Stimulated activated CD8-positive, alpha-beta memory T cell treated with anti-CD3 and anti-CD28 coated beads, Interleukin-15, amount 100 ng/mL, for 4 hours (primary cell): ENCODE data around the gene UTF1.
"Not testable (repeated sequence)": the region's sequence is repeated elsewhere in the genome, so short reads cannot be mapped to it uniquely, and the experiment has no call there.

Experiments used
- DNase-seq, 2 donors: peaks; one replicate each; pipeline ENCODE4 v3.0.0-alpha.2; 2020; ENCODE audit warnings: low read depth in 2 of 2

UTF1 gene

DNA sequence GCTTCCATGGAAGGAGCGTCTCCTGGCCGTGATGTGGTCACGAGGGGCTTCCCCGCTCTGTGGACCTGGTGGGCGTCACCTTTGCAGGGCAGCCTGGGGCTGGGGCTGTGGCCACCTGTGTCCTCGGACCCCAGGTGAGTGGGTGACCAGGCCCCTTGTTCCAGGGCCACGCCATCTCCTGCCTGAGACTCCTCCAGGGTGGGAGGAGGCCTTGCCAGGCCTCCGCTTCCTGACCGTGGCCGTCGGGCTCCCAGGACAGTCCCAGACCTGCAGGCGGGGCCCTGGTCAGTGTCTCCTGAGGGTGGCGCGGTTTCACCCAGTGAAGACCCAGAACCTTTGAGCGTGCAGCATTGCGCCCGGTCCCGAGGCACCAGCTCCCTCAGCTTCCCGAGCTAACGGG, 20.4 kb upstream of the UTF1 start:
- no peak for DNase-seq

DNA sequence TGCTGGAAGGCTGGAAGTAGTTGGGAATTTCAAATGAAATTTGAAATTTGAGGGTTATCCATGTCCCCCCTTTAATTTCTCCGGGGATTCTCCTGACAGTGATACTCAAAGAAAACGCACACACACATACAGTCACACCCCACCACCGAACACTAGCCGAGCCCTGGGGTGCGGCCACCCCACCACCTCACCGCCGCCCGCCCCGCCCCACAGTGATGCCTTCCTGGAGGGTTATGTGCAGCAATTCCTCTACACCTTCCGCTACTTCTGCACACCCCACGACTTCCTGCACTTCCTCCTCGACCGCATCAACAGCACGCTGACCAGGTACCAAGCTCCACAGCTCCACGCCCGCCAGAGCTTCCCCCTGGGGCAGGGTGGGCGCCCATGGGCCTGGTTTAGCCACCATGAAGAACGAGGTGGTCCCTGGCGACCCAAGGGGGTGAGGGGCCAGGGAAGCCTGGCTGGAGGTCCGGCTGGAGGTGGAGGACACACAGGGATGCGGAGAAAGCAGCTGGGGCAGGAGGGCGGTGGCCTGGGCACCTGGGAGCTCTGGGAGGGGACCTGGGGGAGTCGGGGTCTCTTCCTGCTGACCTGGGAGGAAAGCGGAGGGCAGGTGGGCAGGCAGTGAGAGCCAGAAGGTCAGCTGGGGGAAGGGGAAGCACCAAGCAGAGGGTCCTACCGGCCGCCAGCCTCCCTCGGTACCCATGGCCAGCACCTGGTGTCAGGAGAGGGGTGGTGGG, 19.4 kb upstream of the UTF1 start:
- DNase-seq, result no peak

DNA sequence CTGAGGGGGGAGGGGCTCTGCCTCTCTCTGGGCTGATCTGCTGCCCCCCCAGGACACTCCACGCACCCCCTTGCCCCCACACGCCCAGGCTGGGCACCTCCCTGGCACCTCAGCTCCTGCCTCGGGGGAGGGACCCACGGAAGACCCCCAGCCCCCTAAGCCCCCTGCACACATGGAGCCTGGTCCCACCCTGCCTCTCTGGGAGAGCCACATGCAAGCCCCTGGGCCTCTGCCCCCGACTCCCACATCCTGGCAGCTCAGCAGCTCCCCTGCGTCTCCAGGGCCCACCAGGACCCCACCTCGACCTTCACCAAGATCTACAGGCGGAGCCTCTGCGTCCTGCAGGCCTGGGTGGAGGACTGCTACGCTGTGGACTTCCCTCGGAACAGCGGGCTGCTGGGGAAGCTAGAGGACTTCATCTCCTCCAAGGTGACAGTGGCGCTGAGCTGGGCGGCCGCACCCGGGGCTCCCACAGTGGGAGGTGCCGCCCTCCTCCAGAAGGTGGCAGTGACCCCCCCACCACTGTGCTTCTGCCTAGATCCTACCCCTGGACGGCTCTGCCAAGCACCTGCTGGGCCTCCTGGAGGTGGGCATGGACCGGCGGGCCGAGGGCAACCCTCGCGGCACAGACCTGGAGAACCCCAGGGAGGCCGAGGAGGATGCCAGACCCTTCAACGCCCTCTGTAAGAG, 18.7 kb upstream of the UTF1 start:
- DNase-seq, result no peak

DNA sequence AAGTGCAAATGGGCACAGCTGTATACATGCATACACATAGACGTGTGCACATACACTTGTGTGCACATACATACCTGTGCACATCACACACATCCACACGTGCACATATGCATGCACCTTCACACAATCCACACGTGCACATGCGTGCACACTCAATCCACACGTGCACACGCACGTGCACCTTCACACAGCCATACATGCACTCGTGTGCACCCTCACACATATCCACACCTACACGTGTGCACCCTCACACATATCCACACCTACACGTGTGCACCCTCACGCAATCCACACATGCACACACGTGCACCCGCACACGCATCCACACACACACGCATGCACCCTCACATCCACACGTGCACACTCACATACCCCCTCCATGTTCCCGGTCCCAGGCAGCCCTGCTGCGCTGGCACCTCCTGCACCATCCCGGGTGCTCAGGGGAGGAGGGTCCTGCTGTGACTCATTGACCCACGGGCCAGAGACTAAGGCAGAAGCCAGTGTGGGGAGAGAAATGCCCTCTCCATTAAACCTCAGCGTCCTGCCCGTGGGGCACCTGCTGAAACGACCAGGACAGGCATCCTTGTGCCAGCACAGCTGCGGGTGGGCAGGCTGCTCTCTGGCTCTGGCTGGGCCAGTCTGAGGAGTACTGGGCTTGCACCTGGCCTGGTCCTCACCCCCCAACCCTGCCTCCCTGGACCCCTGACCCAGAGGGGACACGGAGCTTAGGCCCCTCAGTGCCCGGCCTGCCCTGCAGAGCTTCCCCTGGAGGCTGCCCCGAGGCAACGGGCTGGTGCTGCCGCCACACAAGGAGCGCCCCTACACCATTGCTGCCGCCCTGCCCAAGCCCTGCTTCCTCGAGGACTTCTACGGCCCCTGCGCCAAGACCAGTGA, 17.8 kb upstream of the UTF1 start:
- no peak for DNase-seq

DNA sequence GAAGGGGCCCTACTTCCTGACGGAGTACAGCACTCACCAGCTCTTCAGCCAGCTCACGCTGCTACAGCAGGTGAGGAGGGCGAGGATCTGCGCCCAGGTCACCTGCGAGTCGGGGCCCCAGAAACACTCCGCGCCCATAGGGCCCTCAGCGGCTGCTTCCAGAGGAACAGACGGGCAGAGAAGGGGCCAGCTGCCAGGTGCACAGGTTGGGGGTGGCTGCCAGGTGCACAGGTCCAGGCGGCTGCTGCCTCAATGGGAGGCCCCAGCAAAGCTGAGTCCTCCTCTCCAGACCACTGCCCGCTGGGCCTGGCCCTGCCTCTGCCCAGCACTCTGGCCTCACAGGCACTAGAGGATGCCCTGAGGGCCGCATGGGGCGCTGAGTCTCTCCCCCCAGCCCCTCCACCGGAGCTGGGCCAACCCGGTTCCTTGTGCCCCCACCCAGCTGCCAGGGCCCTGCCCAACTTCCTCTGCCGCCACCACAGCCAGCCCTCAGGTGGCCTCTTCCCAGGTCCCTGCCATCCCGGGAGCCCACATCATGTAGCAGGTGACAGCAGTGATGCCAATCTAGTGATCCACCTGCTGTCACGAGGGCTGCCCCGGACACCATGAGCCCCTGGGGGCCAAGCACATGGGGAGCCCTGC, 17.0 kb upstream of the UTF1 start:
- DNase-seq, result no peak

DNA sequence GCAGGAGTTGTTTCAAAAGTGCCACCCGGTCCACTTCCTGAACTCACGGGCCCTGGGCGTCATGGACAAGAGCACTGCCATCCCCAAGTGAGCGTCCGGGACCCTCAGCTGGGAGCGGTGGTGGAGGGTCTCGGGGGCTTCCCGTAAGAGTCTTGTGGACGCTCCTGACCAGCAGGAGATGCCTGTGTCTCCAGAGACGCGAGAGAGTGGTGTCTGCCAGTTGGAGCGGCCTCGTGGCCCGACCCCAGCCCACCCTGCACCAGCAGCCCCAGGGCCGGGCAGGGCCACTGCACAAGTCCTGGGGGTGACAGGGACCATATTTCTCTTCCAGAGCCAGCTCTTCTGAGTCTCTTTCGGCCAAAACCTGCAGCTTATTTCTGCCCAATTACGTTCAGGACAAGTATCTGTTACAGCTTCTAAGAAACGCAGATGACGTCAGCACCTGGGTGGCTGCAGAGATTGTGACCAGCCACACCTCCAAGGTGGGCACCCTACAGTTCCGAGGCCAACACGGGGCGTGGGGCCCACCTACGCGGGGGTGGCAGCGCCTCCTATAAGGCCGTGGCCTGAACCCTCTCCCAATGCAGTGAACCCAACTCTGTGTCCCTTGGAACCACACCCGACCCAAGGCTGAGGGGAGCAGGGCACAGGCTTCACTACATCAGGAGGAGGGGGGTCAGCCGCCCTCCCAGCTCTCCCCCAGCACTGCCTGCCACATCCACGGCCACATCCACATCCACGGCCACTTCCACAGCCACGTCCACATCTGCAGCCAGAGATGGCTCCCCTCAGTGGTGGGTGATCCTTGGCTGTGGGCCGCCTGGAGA, 16.2 kb upstream of the UTF1 start:
- no peak for DNase-seq

DNA sequence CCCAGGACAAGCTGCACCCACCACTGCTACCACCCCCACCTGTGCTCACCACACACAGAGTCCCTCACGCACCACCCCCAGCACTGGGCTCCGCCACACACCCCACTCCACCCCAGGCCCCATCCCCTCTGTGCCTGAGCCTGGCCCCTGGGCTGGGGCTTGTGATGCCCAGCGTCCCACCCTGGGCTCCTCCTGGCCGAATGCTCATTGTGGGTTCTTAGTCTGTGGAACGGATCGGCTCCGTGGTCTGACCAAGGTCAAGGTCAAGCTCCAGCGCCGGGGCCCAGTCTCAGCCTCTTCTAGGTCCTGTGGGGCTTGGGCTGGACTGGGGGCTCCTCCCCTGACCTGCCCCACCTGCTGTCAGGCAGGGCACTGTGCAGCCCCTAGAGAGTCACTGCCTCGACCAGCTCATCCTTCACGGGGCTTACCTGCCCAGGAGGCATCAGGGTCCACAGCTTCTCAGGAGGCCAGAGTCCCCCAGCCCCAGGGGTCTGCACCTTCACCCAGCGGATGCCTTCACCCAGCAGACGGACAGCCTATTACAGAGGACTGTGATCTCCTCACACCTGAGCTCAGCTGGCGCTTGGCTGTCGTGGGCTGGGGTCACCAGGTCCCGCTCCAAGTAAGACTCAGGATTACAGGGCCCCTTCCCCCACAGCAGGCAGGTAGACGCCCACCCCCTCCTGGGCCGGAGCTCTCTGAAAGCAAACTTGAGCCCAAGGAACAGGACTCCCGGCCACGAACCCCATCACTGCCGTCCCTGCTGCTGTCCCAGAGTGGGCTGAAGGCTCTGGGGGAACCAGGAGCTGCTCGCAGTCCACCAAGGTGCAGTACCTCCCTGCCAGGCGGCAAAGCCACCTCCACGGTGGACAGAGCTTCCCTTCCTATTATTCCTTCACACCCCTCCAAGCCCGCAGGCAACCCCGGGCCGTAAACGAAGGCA, 15.3 kb upstream of the UTF1 start:
- no peak for DNase-seq

DNA sequence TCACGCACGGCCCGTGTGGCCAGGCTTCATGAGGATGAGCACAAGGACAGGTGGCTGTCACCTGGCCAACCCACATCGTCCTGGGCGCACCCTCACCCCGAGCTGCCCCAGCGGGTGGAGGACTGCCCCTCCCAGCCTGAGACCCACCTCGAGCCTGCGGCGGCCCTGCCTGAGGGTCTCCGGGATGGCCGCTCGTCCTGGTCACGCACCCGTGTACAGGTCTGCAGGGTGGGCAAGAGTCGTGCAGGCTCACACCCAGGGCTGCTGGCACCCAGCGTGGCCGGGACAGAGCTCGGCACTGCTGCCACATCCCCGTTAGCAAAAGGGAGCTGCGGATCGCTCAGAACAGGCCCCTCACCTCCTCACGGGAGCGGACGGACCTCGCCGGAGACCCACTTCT, 14.4 kb upstream of the UTF1 start:
- DNase-seq, result no peak

DNA sequence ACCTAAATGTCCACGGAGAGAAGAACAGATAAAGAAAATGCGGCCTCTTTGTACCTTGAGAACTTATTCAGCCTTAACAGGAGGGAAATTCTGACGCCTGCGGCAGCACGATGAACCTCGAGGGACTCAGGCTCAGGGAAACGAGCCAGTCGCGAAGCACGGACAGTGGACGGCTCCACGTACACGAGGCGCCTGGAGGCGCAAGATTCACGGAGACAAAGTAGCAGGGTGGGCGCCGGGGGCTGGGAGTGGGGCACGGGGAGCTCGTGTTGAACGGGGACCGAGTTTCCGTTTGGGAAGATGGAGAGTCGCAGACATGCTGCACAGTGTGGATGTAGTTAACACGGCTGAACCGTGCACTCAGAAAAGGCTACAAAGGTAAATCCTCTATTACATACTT, 13.2 kb upstream of the UTF1 start:
- no peak for DNase-seq

DNA sequence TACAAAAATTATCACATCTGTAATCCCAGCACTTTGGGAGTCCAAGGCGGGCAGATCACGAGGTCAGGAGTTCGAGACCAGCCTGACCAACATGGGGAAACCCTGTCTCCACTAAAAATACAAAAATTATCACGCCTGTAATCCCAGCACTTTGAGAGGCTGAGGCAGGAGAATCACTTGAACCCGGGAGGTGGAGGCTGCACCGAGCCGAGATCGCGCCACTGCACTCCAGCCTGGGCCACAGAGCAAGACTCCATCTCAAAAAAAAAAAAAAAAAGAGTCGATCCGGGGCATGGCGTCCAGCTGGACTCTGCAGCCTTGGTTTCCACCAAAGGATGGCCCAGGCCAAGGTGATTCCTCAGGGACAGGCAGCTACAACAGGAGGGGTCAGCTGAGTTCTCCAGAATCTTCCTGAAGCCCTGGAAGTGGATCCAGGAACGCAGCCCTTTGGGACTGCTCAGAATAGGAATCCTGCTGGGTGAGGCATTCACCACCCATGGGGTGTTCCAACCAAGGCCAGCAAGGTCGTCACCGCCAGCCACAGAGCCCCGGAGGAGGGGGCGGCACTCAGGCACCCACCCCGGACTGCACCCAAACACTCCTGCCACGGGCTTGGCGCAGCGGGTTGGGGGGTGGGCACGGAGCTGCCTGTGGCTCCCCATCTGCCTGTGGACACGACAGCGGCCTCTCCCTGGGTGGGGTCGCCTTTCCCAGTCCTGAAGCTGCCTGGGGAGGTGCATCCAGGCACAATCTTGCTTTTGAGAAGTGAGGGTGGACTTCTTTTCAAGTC, 12.0 kb upstream of the UTF1 start:
- DNase-seq, result no peak

DNA sequence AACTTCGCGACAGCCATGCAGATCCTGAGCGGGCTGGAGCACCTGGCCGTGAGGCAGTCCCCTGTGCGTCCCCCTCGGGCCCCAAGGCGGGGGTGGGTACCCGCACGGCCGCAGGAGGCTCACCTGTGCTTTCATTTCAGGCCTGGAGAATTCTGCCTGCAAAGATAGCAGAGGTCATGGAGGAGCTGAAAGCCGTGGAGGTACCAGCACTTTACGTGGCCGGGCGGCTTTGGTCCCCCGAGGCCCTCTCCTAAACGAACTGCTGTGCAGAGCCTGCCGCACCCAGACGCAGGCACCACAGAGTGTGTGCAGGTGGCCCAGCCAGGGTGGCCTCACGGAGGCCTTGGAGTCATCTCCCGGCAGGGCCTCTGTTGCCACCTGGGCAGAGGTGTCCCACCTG, 11.1 kb upstream of the UTF1 start:
- no peak for DNase-seq

DNA sequence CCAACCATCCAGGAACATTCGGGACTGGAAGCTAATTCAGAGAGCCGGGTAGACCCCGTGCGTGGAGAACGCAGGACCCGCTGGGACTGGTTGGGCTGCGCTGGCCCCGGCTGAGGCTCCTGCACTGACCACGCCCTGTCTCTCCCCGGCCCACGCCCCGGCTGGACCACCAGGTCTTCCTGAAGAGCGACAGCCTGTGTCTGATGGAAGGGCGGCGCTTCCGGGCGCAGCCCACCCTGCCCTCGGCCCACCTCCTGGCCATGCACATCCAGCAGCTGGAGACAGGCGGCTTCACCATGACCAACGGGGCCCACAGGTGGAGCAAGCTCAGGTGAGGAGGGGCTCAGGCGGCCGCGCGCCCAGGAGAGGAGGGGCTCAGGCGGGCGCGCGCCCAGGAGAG, 10.2 kb upstream of the UTF1 start:
- no peak for DNase-seq

DNA sequence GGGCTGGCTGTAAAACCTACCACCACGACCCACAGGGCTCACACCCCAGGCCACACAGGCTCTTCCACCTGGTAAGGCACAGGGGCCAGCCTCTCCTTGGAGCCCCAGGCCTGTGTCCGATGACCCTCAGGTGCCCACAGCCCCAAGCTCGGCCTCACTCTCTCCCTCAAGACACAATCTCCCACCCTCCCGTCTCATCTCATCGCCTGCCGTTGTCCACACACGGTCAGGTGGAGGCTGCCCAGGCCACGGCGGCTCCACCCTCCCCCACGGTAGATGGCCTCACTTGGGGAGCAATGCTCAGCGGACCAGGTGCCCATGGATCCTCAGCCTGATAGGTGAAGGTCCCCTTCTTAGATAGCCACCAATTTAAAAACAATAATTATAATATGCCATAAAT, 8.7 kb upstream of the UTF1 start:
- no peak for DNase-seq

DNA sequence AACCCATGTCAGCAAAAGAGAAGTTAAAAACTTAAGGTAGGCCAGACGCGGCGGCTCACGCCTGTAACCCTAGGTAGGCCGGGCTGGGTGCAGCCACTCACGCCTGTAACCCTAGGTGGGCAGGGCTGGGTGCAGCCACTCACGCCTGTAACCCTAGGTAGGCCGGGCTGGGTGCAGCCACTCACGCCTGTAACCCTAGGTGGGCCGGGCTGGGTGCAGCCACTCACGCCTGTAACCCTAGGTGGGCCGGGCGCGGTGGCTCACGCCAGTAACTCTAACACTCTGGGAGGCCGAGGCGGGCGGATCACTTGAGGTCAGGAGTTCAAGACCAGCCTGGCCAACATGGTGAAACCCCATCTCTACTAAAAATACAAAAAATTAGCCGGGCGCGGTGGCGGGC, 8.3 kb upstream of the UTF1 start:
- not testable (repeated sequence) for DNase-seq

DNA sequence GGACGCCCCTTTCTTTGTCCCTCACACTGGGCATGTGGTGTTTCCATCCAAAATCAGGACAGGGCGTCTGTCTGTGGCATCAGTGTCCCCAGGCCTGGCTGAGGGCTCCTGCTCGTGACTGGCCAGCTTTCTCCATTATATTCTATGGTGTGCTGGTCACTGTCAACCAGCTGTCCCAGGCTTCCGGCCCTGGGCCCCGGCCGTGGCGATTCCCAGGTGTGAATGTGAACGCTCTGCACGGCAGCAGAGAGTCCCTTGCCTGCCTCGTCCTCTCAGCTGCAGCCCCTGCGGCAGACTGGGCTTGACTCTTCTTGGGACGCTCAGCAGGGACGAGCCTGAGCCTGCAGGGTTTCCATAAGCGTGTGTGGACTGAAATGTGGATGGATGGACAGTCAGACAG, 5.9 kb upstream of the UTF1 start:
- no peak for DNase-seq

DNA sequence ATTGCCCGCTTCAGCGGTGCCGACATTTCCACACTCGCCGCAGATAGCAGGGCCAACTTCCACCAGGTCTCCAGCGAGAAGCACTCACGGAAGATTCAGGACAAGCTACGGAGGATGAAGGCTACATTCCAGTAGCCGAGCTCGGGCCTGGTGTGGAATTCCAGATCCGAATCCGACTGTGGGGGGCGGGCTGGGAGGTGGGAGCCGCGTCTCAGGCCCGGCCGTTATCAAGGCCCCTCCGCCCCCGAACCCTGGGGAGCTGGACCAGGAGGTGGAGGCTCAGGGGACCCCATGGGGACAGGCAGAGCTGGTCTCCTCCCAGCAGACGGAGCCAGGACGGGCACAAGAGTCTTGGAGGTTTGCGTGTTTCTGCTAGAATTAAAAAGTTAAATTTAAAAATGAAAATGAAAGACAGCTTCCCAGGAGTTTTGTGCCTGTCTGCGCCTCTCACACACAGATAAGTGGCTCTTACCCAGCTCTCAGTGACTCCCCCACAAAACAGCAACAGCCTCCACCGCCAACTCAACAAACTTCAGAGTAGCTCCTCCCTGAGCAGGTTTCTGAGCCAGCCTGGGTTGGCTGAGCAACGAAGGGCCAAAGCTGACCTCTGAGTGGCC, 5.2 kb upstream of the UTF1 start:
- DNase-seq, result no peak

DNA sequence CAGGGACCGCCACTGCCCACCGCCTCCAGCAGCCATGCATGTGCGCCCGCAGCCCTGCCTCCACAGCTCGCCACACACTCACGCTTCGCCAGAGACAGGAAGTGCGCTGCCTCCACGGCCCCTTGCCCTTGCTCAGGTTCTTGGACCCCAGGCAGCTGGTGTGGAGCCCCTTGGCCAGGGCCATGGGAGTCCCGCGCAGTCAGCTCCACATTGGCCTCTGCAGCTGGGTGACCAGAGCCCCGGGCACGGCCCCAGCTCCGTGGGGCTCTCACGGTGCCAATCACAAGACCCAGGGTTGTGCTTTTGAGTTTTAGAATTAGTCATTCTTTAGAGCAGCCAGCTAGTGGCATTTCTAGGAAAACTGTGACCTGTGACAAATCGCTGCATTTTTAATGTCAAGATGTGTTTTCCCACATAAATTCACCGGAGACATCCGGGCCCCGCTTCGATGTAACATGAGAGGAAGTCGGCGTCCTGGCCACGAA, 4.3 kb upstream of the UTF1 start:
- DNase-seq, result no peak

DNA sequence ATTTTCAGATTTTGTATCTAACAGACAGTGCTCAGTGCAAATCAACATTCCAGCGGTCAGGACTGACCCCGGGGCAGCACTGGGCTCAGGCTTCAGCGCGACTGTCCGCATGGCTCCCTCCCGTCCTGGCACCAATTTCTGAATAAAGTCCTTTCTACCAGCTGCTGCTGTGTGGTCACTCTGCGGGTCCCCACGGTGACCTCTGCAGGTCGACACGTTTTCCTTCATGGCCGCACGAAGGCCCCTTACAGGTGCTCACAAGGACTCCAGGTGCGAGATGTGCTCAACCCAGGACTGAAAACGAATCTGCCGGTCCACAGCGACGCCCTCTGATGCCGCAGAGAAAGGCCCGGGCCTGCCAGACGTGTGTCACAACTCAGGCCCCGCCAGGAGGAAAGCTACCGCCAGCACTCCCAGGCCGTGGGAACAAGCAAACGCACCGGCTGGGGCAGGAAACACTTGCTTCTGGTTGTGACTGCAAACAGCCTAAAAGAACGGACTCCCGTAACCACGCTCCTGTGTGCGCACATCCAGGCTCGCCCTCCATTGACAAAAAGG, 3.7 kb upstream of the UTF1 start:
- no peak for DNase-seq
